ENCODE data around the gene RNF225. TPM values are rescaled to one million over a fixed set of nuclear protein-coding genes. Genes with fewer than 3 reads are reported as not detected.
"Not testable (repeated sequence)": the region's sequence is repeated elsewhere in the genome, so short reads cannot be mapped to it uniquely, and the experiment has no call there.

The RNF225 gene
- not detected in 2 replicates for total RNA-seq (2014; rRNA removed; shearing (Covaris generic))

DNA sequence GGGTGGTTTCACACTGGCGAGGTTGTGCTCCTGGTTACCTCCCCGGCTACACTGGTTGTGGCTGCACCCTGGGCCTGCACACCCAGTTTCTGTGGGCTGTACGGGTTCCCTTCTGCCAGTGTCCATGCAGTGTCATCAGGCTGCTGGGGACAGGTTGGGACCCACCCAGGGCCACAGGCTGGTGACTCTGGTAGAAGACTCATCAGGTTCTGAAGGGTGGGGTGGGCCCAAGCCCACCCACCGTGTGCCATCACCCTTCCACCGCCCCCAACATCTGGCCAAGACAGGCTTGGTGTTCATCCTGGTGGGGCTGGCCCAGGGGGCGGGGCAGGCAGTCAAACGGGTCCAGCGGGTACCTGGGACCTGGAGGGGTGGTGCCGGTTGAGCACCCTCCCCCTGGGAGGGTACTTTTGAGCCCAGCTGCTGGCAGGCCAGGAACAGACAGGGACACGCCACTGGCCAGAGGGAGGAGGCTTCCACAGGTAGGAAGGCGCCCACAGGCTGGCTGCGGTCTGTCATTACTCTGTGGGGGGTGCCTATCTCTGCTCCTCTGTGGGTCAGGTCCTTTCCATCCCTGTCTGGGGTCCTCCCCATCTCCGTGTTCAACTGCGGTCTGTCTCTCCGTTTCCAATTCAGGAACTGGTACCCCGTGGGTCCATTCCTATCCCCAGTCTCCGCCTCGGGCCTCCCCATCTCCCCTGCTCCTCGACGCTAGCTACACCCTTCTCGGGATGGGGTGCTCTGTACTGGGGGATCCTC, at the start of gene RNF225:
TSS of gene RNF225 (plus strand) at position 437 of the 759 bp plus-strand sequence. CDS start 434 bp downstream, outside the sequence.
- no peak for DNase-seq (ENCODE audit: low read depth)

DNA sequence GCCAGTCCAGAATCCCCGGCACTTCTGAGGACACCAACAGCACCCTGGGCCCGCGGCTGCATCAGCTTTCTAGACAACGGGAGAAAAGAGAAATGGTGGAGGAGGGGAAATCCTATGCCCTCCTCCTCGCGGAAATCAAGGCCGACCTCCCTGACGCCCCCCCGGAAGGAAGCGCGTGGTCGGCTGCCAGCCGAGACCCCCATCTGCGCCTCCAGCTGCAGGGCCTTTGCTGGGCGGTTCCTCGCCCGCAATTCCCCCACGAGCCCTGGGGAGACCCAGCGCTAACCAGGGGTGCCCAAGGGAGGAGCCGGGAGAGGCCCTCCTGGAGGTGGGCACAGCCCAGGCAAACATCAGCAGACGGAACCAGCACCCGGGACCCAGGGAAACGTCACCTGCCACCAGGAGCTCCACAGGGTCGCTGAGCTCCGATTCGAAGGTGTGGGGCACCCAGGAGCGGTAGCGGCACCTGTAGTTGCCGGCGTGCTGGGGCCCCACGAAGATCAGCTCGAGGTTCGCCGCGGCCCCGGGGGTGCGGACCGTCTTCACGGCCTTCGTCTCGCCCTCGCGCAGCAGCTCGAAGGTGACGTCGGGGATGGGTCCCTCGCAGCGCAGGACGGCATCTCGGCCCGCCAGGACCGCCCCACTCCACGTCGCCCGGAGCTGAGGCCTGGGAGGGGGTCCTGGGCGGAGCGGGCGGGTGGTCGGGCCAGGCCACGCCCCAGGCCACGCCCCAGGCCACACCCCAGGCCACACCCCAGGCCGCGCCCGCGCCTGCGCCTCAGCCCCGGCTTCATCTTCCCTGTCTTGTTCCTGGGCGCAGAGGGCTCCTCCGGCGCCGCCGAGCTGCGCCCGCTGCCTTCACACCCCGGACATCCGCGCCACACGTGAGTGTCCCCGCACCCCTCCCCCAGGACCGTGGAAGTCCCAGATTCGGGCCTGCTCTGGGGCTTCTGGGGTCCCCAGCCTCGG, 48.2 kb upstream of the RNF225 start:
- peak; percentile 79 for DNase-seq (ENCODE audit: low read depth)

DNA sequence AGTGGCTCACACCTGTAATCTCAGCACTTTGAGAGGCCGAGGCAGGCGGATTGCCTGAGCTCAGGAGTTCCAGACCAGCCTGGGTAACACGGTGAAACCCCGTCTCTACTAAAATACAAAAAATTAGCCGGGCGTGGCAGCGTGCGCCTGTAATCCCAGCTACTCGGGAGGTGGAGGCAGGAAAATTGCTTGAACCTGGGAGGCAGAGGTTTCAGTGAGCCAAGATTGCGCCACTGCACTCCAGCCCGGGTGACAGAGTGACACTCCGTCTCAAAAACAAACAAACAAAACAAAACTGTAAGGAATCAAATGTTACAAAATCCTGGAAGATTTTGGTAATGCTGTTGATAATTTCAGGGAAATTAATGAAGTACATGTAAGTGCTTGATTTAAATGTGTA, 47.4 kb upstream of the RNF225 start:
- not testable (repeated sequence) for DNase-seq (ENCODE audit: low read depth)

DNA sequence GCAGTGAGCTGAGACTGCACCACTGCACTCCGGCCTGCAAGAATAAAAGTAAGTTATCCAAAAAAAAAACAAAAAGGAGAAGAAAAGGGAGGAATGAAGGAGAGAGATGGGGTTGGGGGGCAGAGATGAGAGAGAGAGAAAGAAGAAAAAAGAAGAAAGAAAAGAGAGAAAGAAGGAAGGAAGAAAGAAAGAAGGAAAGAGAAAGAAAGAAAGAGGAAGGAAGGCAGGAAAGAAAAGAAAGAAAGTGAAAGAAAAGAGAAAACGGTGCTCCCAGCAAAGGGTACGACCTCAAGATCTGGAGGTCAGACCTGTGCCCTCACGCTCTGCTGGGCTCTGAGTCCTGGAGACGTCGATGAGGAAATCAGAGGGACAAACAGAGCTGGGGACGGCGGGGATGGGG, 45.9 kb upstream of the RNF225 start:
- no peak for DNase-seq (ENCODE audit: low read depth)

DNA sequence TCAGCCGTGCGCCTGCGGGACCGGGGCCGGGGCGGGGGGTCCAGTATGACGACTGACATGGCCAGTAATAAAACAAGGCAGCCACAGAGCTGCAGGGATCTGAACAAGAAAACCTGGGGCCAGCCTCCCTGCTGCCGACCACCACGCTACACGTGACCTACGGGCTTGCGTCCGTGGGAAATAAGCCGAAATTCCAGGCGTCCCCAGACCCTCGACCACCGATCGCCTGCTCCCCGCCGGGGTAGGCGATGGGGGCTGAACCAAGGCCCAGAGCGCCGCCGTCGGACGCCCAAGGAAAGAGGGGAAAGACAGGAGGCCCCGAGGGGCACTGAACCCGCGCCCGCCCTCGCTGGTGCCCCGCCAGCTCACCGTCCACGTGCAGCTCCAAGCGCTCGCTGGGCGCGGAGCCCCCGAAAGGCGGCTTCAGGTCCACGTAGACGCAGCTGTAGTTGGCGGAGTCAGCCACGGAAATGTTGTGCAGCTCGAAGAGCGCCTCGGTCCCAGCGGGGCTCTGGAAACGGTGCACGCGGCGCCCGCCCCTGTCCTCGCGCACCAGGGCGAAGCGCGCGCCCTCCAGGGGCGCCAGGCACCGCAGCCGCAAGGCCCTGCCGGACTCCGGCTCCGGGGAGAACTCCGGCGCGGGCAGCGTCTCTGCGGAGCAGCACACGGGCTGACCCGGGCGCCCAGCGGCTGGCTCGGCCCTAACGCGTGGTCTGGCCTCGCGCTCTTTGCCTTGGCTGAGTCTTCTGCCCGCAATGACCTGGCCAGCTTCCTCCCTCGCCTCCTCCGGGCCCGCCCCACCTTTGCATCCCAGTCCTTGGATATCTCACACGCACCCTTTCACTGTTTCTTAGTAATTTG, 45.2 kb upstream of the RNF225 start:
- DNase-seq (ENCODE audit: low read depth) = no peak

DNA sequence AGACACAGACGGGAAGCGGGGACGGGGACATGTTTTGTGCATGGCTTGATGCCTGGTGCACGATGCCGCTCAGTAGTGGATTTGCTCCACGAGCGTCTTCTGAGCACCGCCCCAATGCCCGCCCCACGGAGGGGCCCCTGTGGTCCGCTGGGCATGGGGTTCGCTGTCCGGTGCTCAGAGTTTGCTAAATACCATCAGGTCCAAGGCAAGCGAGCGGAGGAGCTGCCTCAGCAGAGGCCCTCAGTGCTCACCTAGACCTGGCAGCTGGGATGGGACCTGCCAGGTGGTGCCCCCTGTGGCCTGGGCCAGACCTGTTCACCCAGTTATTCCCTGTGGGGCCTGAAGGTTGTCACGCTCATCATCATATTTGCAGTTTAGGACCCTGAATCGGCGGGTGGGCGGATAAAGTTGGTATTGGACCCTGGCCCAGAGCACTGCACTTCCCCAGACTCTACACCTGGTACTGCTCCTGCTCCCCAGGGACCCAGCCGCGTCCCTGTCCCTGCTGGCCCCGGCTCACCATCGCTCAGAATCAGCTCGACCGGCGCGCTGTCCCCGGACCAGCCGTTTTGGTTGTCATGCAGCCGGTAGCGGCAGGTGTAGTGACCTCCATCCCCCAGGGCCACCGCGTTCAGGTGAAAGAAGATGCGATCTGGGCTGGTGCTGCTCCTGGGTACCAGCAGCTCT, 44.4 kb upstream of the RNF225 start:
- DNase-seq (ENCODE audit: low read depth) = no peak

DNA sequence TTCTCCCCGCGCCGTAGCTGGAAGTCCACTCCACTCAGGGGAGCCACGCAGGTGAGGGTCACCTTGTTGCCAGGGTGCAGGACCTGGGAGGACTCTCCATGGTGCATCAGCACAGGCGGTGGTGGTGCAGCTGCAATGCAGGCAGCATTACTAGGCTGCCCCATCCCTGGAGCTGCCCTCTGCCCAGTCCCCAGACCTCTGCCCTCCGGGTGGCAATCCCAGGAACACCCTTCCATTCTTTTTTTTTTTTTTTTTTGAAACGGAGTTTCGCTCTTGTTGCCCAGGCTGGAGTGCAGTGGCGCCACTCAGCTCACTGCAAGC, 43.9 kb upstream of the RNF225 start:
- no peak for DNase-seq (ENCODE audit: low read depth)

DNA sequence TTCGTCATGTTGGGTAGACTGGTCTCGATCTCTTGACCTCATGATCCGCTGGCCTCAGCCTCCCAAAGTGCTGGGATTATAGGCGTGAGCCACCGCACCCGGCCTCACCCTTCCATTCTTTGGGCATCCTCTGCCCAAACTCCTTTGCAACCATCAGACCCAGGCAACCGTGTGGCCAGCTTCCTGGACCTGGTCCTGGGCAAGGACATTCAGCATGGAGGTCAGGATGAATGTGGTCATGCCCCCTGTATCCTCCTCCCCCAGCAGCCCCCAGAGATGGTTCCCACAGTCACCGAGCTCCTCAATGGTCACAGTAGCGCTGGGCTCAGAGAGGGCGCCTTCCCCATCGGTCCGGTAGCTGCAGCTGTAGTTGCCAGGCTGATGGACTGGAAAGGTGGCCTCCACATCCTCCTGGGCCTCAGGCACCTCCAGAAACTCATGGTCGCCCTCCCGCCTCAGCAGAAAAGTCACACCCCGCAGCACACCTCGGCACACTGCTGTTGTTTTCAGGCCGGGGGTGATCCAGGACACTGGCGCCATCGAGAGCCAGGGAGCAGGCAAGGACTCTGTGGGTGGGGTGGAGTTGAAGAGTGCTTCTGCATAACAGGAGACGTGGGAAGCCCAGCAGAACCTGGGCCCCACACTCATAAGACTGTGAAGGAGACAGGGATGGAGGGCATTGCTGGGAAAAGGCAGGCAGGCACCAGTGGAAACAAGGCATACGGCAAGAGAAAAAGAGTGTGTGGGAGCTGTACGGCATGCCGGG, 43.3 kb upstream of the RNF225 start:
- no peak for DNase-seq (ENCODE audit: low read depth)

DNA sequence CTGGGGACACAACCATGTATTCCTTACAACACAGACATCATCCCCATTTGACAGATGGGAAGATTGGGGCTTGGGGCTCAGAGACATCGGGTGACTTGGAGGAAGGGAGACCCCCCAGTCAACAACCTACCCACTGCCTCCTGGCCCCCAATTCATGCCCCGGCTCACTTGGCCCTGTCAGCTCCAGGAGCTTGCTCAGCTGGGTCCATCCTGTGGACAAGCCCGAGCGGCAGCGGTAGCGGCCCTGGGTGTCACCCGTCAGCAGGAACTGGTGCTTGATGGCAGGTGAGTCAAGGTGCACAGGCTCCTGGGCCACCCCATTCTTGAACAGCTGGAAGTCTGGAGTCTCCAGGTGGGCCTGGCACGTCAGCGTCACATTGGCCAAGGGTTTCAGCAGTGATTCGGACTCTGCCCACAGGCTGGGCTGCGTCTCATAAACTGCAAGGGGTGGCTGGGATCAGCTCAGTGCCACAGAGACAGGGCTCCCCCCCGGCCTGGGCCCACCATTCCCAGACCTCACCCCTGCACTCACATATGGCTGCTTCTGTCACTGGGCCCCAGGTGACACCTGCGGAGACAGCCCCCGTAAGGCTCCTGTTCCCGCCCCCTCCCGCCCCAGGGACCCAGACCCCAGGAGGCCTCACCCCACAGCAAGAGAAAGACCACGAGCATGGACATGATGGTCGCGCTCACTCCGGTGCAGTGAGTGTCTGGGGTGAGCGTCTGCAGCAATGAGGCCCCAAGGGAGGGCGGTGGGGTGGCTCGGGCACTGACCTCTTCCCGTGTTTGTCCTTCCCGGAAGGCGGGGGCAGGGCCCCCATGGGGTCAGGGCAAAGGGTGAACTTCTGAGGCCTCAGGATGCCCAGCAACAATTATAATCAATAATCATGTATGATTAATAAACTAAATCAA, 42.4 kb upstream of the RNF225 start, which contains the start of gene A1BG:
TSS of gene A1BG (minus strand) at position 733 of the 912 bp plus-strand sequence. CDS start at position 678, 55 bp downstream.
- DNase-seq (ENCODE audit: low read depth) = no peak

DNA sequence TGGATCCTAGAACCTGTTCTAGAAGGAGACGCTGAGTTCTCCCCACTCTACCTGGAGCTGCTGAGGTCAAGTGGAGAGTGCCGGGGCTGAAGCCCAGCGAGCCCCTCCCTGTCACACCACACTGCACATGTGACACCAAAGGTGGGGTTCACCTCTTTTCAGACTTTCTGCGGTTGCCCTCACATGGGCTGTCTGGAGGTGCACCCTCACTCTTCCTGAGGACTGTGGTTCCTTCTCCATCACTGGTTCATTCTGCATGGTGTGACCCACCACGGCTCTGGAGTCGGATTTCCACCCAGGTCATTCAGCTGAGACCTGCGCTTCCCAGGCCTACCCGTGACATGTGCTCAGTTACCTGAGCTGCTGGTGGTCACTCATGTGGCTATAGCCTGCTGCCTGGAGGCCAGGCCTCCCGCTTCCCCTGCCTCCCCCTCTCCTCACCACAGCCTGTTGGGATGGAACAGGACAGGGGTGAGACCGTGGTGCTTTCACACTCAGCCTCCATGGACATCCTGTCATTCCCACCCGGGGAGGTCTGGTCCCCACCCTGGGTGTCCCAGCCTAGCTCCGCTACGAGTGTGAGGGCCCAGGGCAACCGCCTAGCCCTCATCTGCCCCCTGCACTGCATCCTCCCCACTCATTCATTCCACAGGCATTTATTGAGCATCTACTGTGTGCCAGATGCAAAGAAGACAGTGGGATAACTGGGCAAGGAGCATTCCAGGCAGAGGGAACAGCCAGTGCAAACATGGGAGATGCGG, 41.6 kb upstream of the RNF225 start:
- DNase-seq (ENCODE audit: low read depth) = no peak

DNA sequence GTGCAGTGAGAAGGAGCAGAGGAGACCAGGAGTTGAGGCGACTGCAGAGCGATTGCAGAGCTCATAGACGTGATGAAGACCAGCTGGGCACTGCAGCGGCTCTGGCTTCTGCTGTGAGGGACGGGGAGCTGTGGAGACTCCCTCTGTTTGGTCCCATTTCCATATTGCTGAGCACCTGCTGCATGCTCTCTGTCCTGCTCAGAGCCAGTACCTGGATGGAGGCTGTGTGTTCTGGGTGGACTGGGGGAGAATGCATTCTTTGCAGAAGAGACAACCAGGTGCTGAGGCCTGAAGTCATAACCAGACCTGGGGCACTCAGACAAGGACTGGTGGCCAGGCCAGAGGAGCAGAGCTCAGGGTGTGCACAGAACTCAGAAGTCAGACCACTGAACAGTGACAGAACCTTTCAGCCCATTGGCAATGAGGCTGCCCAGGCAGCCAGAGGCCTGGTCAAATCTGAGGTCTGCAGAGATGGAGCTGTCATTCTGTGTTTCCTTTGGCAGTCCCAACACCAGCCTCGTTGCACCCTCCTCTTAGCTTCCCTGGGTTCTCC, 40.9 kb upstream of the RNF225 start:
- DNase-seq (ENCODE audit: low read depth) = no peak

DNA sequence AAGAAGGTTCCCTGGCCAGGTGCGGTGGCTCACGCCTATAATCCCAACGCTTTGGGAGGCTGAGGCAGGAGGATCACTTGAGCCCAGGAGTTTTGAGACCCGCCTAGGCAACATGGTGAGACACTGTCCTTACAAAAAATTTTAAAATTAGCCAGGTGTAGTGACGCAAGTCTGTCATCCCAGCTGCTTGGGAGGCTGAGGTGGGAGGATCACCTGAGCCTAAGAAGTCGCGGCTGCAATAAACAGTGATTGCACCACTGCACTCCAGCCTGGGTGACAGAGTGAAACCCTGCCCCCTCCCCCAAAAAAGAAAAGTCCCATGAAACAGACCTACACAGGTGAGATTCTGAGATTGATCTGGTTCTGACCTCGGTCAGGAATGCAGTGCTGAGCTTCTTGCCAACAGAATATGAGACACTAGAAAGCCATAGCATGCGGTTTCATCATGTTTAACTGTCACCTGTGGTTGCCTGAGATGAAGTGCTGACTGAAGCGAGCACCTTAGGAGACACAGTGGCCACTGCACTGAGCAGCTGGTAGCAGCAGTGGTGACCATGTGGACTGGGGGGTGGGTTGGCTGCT, 40.1 kb upstream of the RNF225 start:
- DNase-seq (ENCODE audit: low read depth) = no peak

DNA sequence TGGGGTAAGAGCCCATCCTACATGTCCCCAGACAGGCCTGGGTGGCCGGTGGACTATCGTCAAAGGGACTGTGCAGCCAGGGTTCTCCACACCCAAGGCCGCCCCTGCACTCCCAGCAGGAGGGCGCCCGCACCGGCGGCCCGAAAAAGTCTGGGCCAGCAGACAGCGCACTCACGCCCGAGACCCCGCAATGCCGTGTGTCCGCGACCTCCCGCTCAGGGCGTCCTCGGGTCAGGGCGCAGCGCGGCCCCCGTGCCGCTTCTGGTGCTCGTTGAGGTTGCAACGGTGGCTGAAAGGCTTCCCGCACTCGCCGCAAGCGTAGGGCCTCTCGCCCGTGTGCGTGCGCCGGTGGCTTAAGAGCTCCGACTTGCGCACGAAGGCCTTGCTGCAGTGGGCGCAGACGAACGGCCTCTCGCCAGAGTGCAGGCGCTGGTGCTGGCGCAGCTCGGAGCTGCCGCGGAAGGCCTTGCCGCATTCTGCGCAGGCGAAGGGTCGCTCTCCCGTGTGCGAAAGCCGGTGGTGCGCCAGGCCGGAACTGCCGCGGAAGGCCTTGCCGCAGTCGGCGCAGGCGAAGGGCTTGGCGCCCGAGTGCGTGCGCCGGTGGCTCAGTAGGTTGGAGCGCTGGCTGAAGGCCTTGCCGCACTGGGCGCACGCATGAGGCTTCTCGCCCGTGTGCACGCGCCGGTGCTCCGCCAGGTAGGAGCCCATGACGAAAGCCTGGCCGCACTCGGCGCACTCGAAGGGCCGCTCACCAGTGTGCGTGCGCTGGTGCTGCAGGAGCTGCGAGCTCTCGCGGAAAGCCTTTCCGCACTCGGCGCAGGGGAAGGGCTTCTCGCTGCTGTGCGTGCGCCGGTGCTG, 39.3 kb upstream of the RNF225 start:
- DNase-seq (ENCODE audit: low read depth) = no peak

DNA sequence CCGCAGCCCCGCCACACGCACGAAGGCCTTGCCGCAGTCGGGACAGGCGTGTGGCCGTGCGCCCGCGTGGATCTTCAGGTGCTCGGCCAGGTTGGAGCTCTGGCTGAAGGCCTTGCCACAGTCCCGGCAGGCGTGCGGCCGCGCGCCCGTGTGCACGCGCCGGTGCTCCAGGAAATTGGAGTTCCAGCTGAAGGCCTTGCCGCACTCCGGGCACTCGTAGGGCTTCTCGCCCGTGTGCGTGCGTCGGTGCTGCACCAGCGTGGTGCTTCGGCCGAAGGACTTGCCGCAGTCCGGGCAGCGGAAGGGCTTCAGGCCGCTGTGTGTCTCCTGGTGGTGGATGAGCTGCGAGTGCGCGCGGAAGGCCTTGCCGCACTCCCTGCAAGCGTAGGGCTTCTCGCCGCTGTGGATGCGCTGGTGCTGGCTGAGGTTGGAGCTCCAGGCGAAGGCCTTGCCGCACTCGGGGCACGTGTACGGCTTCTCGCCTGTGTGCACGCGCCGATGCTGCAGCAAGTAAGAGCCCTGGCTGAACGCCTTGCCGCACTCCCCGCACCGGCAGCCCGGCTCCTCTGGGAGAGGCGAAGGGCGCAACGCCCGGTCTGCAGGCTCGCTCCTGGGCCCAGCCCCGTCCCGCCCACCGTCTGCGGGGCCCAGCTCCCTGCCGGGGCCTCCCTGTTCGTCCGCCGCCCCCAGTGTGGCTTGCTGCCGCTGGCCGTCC, 38.5 kb upstream of the RNF225 start:
- DNase-seq (ENCODE audit: low read depth) = peak; percentile 26

DNA sequence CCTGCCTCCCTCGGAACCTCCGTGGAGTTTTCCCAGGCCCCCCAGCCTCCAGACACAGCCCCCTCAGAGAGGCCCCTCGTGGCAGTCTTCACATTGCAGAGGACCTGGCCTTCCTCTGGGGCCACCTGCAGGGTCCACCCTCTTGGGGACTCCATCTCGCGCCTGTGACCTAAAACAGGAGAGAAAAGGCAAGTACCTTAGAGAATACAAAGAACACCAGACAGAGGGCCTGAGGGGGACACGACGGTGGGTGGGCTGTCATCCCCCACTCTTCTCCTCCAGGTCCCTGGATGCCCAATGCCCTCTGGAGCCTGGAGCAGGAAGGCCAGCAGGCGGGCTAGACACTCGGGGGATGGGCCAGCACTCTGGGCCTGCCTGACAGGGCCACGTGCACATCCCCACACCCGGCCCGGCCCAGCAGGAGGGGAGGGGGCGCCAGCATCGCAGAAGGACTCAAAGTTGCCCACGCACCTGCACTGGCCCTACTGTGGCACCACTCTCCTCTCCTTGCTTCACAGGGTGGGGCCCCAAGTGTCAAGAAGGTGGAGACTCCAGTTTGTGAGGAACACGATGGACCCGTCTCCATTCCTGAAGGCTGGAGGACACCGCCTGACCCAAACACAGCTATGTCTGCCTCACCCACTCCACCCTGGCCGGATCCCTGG, 37.8 kb upstream of the RNF225 start:
- no peak for DNase-seq (ENCODE audit: low read depth)

DNA sequence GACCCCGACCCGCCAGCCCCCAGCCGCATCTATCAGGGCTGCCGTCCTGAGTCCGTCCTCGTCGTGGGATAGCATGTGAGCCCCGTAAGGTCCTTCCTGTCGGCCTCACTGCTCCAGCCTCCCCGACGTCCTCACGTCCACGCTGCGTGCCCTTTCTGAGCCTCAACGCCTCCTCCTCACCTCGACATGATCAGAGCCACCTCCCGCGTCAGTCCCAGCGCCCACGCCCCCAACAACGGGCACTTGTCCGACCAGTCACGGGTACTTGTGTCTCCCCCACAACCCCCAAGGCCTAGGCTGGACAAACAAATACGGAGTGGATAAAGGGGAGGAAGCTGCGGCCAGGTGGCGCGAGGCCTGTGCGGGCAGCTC, 33.6 kb upstream of the RNF225 start:
- peak; percentile 71 for DNase-seq (ENCODE audit: low read depth)
